DMS 273 (cell line): ENCODE data around the gene CCDC170.

Source experiments
- DNase-seq: peaks from one replicate; lab custom pipeline; 2025; ENCODE audit not compliant: unreplicated experiment; lab: John Stamatoyannopoulos, UW

The CCDC170 gene

DNA sequence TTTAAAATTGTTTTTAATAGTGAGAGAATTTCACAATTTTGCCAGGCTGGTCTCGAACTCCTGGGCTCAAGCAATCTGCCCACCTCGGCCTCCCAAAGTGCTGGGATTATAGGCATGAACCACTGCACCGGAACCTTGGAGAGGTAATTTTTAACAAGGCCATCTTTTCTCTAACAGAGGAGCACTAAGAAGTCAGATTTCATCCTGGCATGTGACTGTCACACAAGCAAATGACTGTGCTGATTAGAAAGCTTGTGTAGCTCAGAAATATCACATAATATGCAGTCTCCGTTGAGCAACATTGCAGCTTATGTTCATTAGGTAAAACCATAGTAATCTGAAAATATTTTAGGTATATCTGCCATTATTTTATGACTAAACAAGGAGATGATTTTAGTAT, 156.0 kb downstream of the CCDC170 start:
- no peak for DNase-seq

DNA sequence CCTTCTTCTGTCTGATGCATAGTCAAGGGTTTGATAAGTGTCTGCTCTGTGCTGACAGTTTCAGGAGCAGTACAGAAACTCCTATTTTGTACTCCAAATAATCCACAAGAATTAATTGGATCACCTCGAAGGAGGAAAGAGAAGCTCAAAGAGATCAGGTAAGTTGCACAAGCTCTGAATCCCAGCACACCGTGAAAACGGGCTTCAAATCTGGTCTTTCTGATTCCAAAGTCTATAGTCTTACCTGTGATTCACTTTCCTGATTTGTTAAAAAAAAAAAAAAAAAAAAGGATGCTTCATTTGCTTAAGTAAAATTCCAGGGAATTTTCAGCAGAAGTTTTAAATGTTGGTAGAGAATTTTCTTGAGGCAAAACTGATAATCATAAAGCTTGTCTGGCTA, 157.8 kb downstream of the CCDC170 start:
- DNase-seq = no peak

DNA sequence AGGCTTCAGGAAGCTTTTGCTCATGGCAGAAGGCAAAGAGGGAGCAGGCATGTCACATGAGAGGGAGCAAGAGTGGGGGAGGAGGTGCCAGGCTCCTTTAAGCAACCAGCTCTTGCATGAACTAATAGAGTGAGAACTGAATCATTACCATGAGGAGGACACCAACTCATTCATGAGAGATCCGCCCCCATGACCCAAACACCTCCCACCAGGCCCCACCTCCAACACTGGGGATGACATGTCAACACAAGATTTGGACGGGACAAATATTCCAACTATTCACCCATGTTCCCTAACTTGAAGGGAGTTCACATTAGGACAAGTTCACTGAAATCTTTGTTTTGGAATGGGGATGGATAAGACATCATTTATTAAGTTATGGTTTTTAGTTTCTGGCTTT, 158.5 kb downstream of the CCDC170 start:
- no peak for DNase-seq

DNA sequence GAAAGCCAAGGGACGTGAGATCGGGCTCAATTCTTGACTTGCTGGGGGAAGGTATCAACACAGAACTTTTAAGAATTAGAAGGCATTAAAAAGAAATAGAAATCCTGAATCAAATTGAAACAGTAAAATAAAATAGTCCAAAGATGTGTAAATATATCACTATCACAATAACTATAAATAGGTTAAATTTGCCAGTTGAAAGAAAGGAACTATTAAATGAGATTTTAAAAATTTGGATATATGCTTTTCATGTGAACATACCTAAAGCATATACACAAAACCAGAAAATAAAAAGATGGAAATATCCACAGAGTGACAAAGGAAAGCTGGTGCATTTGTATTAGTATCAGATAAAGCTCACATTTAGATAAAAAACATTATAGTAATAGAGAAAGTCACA, 161.3 kb downstream of the CCDC170 start:
- DNase-seq = no peak

DNA sequence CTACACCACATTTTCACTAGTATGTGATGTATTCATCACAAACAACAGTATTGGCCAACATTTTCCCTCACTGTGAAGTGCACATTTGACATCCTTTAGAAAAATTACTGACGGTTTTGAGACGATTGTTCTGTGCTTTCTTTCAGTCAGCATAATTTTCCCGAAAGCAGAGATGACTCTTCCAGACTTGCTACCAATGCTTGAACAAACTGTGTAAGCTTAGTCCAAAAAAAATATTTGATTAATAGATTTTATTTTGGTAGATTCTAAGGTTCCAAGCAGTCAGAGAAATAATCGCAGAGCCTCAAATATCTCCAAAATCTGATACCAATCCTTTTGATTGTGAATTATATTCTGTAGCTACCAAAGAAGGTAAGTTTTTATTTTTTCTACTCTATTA, 162.6 kb downstream of the CCDC170 start:
- no peak for DNase-seq

DNA sequence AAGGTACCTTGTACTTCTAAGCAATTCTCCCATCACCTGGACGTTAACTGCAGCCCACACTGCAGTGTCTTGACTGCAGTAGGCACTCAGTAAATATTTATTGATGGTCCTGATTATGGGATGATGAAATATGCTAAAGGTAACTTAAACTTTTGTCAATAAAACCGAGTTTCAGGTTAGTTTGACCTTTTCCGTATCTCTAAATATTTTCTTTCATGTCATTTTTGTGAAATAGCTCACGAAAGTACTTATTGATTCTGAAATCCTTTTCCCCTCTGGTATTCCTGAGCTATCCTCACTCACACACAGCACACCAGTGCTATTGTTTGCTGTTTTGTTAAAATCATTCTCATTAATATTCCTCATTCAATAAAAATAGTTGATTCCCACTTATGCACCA, 164.3 kb downstream of the CCDC170 start:
- DNase-seq = no peak

DNA sequence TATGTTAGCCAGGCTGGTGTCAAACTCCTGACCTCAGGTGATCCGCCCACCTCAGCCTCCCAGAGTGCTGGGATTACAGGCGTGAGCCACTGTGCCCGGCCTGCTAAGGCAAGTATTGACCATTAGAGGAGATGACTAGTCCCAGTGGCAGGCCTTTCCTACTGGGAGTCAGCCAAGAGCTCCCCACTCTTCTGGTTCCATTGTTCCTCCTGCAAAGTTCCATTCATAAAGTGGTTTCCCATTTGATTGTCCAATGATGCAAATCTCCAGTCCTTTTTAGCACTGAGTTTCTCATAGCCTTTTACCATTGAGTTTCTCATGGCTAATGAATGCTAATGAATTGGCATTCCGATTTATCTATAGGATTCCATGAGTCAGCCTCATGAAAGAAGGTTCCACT, 165.4 kb downstream of the CCDC170 start:
- DNase-seq = no peak

DNA sequence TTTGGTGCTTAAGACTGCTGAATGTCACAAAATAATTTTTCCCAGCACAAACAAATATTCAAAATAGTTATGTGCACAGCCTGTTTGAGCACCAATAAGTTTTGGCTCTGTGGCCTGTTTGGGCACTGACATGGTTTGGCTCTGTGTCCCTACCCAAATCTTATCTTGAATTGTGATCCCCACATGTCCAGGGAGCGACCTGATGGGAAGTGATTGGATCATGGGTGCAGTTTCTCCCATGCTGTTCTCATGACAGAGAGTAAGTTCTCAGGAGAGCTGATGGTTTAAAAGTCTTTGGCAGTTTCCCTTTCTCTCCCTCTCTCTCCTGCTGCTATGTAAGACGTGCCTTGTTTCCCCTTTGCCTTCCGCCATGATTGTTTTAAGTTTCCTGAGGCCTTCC, 167.7 kb downstream of the CCDC170 start:
- DNase-seq = no peak

DNA sequence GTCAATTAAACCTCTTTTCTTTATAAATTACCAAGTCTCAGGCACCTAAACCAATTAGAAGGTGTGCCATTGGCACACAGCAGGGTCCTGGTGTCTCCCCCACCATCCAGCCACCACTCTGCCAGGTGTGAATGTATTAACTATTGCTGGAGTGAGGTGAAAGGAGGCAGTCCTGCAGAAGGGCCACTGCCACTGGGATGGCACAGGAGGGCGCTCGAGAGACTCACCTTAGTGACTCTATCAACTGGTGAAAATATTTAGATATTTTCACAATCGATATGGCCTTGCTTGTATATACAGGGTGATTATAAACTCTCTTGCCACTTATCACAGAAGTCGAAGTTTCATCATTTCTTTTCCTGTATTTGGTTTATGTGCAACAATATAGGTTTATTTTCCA, 168.1 kb downstream of the CCDC170 start:
- DNase-seq = no peak

DNA sequence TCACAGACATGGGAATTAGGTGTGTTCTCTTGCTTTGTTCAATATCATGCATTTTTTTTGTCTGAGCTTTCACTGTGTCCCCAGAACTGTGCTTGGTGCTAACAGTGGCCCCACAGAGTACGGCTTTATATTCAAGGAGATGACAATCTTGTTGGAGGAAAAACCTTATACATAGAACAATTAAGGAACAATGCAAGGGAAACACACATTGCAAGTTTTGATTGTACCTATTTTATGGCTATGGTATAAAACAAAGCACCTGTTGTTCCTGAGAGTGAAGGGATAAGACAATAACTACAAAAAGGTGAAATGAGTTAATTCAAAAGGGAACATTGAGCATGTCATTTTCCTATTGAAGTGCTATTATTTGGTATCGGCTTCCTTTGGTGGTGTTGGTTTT, 169.7 kb downstream of the CCDC170 start:
- DNase-seq = no peak

DNA sequence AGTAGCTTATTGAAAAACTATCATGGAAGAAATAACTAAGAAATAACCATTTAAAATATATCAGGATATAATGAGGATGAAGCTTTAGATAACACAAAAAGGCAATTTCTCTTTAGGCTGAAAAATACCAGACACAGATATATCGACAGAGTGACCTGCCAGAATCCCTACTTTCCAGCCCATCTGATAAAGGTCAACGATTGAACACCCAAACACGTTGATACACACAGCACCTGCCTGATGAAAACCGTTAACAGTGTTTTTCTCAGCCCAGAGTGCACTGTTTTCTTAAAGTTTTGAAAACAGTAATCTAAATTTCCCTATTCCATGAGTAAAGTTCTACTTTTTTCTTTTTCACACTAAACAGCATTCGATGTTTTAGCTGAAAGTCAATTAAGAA, 170.6 kb downstream of the CCDC170 start:
- DNase-seq = no peak

DNA sequence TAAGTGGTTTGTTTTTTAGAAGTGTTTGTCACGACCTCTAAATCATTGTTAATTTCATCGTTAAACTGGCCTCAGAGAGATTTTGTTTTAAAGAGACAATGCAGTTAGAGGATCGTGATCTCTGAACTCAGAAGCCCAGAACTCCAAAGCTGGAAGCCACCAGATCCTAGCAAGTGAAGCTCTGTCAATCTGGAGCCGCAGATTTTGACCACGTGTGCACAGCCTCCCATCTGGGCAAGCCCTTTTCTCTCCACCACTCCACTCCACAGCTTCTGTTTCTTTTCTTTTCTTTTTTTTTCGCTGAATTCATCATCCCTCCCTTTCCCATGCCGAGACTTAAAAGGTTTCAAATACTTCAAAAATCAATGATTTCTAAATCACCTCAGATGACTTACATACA, 171.5 kb downstream of the CCDC170 start:
- peak; percentile 3 for DNase-seq

DNA sequence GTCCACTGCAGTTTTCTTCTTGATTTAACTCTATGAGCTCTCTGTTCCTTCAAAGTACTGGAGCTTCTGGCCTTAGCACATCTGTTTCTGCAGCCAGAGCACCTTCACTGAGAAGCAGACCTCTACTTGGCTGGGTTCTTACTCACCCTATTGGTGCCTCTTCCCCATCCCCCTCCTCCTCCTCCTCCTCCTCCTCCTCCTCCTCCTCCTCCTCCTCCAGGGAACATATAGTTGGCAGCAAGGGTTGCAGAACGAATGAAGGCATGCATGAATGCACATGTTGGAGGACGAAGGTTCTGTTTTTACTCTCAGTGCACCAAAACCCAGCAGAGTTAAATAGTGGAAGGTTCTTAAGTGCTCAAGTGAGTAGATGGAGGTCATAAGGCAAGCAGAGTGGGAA, 172.7 kb downstream of the CCDC170 start:
- DNase-seq = no peak

DNA sequence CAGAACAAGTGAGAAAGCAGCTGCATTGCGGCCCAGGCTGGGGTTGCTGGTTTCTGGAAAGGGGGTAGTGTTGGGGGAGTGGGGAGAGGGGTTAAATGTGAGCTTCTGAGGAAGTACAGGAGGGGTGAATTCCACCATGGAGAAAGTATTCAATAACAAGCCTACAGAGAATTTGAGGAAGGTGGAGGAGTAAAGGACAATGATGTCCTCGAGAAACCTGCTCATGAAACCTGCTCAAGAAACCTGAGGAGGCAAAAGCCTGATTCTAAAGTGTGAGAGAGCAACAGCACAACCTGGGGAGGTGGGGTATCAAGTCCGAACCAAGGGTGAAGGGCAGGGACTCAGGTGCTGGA, 175.4 kb downstream of the CCDC170 start:
- no peak for DNase-seq

DNA sequence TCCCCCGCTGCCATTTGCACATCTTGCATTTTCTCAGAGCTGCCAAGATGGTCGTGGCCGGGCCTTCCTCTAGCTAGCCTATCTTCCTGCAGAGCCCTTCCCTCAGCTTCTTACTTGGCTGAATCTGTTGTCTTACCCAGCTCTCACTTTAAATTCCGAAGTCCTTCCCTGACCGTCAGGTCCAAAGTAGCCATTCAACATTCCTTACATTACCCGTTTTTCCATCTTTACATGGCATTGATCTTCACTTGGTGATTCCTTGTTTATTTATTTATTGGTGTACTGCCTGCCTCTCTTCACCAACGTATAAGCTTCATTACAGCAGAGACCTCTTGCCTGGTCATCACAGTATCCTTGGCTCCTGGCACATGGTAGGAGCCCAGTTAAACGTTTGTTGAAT, 176.3 kb downstream of the CCDC170 start:
- DNase-seq = no peak
